Stimulated activated CD4-positive, alpha-beta T cell treated with anti-CD3 and anti-CD28 coated beads, Interleukin-4, amount 100 ng/mL, for 24 hours (primary cell): ENCODE results near the gene D2HGDH.
A peak's percentile ranks its signal among the peaks of the same experiment; 100 is the strongest.
"Not testable (repeated sequence)": the region's sequence is repeated elsewhere in the genome, so short reads cannot be mapped to it uniquely, and the experiment has no call there.

Experiments used
- DNase-seq: peaks from one replicate; pipeline ENCODE4 v3.0.0-alpha.2; 2020

Gene D2HGDH

DNA sequence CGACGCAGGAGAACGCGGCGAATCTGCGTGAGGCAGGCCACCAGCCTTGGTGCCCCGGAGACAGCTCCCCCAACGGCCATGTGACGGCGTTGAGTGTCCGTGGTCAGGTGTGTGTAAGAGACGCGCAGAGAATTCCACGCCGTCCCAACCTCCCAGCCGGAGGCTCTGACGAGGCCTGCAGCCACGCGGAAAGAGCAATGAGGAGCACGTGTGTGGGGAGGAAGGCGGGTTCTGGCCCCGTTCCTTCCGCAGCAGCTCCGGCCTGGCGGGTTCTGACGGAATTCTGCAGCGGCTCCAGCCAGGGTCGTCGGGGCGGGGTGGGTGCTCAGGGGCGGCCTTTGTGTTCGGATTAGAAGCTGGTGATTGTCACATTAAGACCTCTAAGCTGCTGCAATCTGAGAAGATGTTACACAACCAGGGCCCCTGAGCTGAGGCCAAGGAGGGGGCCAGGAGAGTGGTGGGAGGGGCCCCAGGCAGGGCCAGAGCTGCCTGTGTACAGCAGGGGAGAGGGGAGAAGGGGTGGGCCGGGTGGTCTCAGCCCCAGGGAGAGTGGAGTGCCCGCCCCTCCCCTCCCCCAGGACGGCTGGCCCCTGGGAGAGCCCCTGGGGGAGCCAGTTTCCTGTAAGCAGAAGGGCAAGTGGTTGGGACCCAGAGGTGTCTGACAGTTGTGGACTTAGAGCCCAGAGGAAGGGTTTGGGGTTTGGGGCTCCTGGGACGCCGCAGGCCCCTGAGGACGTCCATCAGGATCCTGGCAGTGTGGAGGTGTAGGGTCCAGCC lies 37.0 kb downstream of the D2HGDH start:
- no peak for DNase-seq

GRCh38 chr2:241772063-241772499 lies 37.7 kb downstream of the D2HGDH start:
- peak; percentile 24 for DNase-seq

DNA sequence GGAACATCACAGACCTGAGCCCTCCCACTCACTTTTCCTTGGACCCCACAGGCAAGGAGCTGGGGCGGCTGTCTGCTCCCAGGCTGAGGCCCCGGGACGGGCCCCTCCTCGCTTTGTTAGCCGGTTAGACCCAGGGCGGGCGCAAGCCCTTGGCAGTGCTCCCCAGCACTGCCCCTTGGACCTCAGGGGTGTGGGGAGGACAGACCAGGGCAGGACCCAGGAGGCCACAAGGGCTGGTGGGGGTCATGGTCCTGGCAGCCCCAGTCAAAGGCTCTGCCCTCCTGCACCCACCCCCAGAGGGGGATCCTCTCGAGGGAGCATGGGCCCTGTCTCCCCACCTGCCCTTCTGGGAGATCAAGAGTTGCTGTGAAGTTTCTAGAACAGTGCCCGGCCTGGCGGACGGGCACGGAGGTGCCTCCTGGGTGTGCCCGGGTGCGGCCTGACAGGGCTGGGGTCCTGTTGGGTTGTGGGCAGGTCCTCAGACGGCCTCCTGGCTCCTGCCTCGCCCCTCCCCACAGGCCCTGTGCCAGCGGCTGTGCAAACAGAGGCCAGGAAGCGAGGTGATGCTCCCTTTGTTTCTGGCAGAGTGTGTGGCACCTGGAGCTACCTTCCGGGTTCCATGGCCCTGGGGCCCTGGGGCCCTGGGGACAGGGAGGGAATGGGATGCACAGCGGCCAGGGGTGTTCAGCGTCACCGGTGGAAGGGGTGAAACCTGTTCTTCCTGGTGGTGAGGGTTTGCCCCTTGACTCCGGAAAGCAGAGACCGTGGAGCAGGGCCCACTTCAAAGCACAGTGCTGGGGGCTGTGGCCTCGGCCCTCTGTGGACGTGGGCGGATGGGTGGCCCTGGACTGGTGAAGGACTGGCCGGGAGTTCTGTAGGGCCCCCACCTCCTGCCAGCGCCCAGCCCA lies 39.3 kb downstream of the D2HGDH start:
- no peak for DNase-seq

- no peak for DNase-seq
Measured at GRCh38 chr2:241774419-241775222, 40.2 kb downstream of the D2HGDH start.

GRCh38 chr2:241775223-241776177 lies 41.1 kb downstream of the D2HGDH start:
- no peak for DNase-seq

- DNase-seq = no peak
Measured at GRCh38 chr2:241776336-241777169, 42.1 kb downstream of the D2HGDH start, which contains the start of gene GAL3ST2. TSS of gene GAL3ST2 (plus strand) at chr2:241776822. CDS start at chr2:241776956, 134 bp downstream.

DNA sequence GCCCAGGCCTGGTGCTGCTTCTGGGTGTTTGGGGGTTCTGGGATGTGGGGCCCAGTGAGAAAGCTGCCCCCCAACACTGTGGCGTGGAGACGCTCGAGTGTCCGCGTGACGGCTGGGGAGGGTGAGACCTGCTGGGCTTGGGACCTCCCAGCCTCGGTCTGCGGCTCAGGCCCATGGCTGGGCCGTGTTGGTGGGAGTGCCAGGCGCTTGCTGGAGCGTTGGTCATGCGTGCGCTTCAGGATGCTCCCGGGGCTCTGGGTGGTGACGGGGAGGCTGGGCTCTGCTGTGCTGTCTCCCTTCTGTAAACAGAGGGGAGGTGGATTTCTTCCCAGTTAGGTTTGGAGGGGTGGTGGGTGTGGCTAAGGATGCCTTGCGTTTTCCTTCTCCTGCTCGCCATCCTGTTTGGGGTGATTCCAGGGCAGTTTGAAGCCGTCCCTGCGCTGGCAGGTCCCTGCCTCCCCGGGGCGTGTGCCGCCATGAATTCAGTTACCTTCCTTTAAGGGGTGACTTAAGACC lies 42.8 kb downstream of the D2HGDH start:
- DNase-seq = no peak

DNA sequence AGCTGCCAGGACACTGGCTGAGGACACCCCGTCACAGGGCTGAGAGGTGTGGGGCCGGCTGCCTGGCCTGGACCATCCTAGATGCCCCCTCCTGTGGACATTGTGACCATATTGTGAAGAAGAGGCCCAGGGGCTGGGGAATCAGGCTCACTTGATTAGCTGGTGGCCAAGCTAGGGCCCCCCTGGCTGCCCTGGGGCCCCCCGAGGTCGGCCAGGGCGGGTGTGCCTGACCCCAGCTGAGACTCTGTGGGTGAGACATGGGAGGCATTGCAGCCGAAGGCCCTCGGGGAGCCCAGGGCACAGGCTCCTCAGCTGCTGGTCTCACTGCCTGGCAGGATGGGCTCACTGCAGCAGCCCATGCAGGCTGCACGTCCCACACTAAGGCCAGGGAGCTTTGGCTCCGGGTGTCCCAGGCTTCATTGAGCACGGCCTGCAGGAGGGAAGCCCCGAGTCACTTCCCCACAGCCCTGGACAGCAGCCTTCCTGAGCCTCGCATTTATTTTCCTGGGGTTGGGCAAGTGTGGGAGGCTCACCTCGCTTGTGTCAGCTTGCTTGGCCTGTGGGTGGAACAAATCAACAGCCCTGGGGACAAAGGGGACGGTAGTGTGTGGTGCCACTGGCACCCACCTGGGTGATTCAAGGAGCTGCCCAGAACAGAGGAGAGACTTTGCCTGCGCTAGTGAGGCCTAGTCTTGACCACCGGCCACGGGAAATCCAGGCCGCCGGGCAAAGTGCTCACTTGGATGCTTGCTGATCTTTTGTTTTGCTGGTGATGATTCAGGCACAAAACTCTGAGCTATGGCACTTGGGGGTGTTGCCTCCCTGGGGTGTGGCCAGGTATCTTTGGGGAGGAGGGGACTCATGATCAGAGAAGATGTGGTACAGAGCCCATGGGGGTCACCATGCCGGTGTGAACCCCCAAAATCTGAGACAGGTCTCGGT lies 43.5 kb downstream of the D2HGDH start:
- DNase-seq = no peak

DNA sequence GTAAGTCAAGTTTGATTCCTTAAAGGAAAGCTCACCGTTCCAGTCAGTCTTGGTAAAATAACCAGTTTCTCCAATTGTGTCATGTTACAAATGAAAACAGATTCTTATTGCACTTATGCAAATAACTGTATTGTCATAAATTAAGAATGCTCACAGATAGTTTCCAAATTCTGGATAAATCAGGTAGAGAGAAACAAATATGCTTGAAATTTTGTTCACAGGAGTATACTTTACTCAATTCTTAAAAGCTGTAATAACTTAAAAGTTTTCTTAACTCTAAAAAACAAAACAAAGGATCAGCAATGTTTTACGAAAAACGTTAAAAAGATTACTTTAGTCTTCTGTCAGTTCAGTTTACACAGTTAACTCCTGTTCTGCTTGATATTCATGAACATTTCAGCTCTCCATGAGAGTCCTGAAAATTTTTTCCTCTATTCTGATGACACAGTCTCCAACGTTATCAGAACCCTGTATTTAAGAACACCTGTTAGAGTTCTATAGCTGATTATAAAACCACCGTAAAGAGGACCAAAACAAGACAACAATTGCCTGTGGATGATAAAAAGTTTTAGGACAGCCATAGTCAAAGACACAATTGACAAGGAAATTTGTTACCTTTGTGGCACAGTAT lies 46.6 kb downstream of the D2HGDH start:
- DNase-seq = no peak

DNA sequence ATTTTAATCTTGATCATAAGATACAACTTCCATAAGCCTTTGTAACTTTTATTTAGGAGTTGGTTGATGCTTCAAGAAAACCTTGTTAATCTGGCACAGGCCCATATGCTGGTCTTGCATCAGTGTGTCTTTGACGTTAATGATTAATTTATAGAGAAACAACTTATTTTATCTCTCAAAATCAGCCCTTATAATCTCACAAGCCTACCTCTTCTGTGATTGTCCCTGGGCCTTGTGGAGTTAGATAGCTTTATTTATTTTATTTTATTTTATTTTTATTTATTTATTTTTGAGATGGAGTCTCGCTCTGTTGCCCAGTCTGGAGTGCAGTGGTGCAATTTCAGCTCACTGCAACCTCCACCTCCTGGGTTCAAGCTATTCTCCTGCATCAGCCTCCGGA lies 47.6 kb downstream of the D2HGDH start:
- not testable (repeated sequence) for DNase-seq

DNA sequence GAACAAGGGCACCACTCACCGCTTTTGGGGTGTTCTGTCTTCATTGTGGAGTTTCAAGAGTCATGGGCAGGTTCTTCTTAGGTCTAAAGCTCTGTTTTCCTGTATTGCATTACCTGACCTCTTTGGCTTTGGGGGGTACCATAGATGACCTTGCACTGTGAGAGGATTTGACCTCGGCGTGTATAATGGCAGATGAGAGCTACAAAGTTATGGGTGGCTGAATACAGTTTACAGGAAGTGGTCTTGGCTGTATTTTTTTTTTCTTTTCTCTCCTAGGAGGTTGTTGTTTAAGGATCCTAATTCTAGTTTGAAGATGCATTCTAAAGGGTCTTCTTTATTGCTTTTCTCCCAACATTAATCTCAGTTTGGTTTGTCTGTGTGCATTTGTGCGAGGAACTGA lies 53.7 kb downstream of the D2HGDH start:
- no peak for DNase-seq

- DNase-seq = peak; percentile 72
Measured at GRCh38 chr2:241788572-241788971, 54.1 kb downstream of the D2HGDH start.

DNA sequence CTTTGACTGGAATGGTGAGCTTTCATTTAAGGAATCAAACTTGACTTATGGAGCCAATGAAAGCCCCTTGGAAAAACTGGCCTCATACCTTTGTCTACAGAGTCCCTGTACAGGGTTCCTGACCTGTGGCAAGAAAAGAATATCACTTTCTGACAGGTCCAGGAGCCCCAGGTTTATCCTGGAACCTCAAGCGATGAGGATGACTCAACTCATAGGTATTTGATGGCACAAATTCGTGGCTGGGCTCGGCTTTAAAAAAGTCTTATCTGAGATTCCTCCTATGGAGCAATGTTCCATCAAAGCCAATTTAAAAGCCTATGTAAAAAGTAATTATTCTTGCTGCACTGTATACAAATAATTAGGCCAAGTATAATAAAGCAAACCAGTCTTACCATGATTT lies 57.0 kb downstream of the D2HGDH start:
- not testable (repeated sequence) for DNase-seq

DNA sequence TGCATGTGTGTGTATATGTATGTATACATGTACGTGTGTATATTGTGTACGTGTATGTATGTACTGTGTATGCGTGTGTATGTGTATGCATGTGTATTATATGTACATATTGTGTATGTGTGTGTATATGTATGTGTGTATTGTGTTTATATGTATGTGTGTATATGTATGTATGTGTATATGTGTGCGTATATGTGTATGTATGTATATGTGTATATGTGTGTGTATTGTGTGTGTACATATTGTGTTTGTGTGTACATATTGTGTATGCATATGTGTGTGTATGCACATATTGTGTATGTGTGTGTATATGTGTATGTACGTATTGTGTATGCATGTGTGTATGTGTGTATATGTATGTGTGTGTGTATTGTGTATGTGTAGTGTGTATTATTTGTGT lies 59.0 kb downstream of the D2HGDH start:
- no peak for DNase-seq

DNA sequence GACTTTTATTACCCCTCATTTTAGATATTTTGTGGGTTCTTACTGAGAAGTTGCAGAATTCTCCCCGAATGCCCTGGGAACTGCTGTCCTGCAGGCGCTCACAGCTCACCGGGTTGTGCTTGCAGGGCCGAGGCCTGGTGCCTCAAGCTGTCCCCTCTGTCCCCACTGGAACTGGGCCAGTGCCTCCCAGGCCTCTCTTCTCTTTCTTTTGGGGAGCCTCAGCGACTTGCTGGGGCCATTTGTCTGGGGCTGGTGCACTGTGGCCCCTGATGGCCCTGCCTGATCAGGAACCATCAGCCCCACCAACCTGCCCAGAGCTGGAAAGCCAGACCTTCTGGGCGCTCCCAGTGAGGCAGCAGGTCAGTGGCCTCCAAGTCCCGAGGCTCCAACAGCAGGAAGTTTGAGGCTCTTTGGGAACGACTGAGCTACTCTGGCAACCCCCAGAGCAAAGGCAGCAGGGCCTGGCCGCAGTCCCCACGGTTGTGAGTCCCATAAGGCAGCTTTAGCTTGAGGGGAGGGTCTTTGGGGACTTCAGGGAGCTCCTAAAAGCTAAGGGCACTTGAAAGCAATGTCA lies 59.9 kb downstream of the D2HGDH start:
- DNase-seq = no peak

GRCh38 chr2:241795021-241795999 lies 60.9 kb downstream of the D2HGDH start:
- peak; percentile 3 for DNase-seq

DNA sequence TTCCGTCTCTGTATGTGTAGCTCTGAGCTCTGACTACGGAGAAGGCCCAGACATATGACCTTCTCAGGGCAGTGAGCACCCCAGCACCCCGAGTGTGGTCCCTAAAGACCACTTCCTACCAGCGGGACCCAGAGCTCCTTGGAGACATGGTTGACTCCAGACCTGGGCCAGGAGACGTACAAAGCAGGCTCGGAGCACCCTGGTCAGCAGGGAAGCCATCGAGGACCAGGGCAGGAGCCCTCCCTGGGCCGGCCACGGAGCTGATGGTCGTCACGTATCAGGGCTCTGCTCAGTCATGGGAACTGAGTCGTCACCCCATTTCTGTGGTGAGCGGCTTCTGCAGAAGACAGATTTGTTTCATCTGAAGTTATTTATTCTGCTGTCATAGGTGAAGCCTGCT lies 61.8 kb downstream of the D2HGDH start:
- DNase-seq = peak; percentile 3
